NCI-H226 (cell line): ENCODE data around the gene SNX27.
"Not testable (repeated sequence)": the region's sequence is repeated elsewhere in the genome, so short reads cannot be mapped to it uniquely, and the experiment has no call there.

ENCODE experiments used
- DNase-seq: peaks from one replicate; pipeline ENCODE4 v3.0.0-alpha.2; 2015

The SNX27 gene

DNA sequence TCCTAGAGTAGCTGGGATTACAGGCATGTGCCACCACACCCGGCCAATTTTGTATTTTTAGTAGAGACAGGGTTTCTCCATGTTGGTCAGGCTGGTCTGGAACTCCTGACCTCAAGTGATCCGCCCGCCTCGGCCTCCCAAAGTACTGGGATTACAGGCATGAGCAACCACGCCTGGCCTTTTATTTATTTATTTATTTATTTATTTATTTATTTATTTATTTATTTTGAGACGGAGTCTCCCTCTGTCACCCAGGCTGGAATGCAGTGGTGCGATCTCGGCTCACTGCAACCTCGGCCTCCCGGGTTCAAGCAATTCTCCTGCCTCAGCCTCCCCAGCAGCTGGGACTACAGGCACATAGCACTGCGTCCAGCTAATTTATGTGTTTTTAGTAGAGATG, 31.2 kb downstream of the SNX27 start:
- not testable (repeated sequence) for DNase-seq

DNA sequence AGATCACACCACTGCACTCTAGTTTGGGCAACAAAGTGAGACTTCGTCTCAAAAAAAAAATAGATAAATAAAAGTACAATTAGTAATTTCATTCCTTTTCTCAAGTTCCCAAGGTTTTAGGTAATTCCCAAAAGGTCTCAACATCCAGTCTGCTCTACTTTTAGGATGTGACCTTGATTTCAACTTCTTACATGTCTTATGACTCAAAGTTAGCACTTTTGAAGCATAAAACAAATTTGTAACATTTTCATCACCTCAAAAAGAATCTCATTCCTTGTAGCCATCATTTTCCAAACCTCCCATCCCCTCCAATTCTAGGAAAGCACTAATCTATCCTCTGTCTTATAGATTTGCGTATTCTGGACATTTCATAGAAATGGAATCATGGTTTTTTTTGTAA, 32.2 kb downstream of the SNX27 start:
- DNase-seq = no peak

DNA sequence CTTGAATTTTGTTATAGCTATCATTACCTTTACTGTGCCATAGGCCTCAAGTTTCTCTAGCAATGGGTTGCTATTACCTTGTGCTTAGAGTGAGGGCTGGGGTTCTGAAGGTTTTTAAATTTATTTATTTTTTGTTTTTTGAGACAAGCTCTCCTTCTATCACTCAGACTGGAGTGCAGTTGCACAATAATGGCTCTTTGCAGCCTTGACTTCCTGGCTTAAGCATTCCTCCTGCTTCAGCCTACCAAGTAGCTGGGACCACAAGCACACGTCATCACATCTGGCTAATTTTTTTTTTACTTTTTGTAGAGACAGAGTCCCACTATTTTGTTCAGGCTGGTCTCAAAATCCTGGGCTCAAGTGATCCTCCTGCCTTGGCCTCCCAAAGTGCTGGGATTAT, 41.5 kb downstream of the SNX27 start:
- peak; percentile 50 for DNase-seq

DNA sequence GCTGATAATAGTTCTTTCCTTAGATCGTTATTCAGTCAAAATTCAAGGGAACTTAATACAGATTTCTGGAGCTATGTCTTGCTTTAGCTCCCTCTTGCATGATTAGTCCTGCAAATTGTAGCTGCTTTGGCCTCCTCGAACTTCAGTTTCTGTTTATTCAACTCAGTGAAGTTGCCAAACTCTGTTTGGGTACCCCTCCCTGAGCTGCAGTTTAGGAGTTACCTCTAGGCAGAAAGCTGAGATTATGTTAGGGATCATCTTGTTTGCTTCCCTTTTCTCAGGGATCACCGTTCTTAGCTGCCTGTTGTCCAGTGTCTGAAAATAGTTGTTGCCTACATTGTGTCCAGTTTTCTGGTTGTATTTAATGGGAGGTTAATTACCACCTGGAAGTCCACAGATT, 43.5 kb downstream of the SNX27 start:
- no peak for DNase-seq

DNA sequence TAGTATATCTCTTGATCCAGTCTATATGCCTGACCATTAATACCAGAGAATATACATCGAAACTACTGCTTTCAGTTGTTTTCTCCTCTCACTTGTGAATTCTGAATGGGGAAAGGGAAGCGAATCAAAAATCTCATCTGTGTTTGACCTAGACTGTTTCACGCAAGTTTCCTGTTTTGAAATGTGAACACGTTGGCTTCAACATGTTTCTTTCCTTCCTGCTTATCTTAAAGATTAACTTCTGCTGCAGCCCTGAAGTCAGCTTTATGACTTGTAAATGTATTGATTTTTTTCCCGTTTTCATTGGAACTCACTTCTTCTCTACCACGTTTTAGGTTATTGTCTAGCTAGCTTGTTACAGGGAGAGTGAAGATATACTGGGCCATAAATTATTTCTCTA, 49.9 kb downstream of the SNX27 start:
- DNase-seq = no peak

DNA sequence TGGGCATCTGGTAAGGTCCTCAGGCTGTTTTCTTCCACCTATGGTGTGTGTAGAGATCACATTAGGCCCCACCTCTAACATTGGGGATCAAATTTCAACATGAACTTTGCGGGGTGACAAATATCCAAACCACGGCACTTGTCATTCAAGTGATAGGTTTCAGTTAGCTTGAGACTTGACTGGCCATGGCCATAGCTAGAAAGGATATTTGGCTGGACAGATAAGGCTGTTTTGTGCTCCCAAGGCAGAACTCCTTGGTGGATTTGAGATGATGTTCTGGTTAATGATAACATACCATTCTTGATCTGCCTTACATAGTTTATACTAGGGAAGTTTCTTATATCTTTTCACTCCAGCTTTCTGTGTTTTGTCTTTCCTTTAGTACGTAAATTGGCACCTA, 56.2 kb downstream of the SNX27 start:
- DNase-seq = no peak

DNA sequence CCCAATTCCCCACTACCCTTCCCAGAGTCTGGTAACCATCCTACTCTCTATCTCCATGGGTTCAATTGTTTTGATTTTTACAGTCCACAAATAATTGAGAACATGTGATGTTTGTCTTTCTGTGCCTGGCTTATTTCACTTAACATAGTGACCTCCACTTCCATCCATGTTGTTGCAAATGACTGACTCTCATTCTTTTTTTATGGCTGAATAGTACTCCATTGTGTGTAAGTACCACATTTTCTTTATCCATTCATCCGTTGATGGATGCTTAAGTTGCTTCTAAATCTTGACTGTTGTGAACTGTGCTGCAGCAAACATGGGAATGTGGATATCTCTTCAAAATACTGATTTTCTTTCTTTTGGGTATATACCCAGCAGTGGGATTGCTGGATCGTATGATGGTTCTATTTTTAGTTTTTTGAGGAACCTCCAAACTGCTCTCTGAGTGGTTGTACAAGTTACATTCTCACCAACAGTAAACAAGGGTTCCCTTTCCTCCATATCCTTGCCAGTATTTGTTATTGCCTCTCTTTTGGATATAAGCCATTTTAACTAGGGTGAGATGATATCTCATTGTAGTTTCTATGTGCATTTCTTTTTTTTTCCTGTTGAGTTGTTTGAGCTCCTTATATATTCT, 58.3 kb downstream of the SNX27 start:
- DNase-seq = not testable (repeated sequence)

DNA sequence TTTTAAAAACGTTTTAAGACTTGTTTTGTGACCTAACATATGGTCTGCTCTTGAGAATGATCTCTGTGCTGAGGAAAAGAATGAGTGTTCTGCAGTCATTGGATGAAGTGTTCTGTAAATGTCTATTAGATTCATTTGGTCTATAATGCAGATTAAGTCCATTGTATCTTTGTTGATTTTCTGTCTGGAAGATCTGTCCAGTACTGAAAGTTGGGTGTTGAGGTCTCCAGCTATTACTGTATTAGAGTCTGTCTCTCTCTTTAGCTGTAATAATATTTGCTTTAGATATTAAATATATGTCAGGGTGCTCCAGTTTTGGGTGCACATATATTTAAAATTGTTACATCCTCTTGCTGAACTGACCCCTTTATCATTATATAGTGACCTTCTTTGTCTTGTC, 61.6 kb downstream of the SNX27 start:
- no peak for DNase-seq

DNA sequence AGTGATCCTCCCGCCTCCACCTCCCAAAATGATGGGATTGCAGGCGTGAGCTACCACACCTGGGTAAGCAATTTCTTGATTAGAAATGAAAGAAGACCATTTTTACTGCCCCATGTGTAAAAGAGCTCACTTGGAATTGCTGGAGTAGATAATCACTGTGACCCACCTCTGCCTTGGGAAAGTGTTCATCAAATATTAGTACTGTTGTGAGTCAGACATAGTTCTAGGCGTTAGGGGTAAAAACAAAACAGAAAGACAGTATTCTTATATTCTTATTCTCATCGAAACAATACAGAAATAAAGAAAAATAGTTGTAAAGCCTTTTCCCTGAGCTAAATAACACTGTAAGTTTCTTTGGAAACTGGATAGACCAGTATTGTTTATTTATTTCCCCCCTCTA, 68.5 kb downstream of the SNX27 start:
- peak; percentile 36 for DNase-seq

DNA sequence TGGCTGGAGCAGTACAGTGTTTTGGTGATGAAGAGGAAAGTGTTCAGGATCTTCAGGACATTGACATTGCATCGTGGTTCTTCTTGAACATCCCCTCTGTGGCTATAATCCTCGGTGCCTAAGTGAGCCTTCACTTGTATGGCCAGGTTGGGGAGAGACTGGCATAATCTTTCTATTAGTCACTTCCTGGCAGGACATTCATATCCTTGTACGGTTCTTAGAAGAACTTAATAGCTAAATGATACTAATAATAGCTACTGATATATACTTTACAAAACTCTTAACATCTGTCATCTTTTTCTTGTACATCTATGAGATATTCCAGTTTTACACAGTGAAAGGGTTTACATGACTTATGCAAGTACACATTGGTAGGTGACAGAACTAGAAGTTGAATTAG, 69.0 kb downstream of the SNX27 start:
- peak; percentile 87 for DNase-seq

DNA sequence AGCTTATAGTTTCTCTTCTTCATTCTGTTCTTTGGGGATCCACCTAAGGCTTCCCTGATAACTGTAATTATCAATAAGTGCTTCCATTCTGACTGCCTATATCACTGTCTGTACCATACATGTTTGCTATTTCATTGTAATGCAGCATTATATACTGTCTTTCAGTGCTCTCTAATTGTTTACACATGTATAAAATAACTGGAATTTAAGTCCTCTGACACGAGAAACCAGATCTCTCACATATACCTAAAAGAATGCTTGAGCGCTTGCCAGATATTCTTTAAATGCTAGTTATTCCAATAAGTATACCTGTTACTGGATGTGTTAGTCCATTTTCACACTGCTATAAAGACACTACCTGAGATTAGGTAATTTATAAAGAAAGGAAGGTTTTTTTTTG, 70.1 kb downstream of the SNX27 start:
- DNase-seq = no peak

DNA sequence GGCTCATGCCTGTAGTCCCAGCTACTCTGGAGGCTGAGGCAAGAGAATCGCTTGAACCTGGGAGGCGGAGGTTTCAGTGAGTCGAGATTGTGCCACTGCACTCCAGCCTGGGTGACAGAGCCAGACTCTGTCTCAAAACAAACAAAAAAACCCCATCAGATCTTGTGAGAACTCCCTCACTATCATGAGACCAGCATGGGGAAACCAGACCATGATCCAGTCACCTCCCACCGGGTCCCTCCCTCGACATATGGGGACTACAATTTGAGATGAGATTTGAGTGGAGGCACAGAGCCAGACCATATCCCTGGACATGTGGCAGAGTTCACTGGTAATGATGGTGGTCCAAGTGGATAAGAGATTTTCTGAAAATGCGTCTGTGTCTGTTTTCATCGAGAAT, 71.1 kb downstream of the SNX27 start:
- not testable (repeated sequence) for DNase-seq

DNA sequence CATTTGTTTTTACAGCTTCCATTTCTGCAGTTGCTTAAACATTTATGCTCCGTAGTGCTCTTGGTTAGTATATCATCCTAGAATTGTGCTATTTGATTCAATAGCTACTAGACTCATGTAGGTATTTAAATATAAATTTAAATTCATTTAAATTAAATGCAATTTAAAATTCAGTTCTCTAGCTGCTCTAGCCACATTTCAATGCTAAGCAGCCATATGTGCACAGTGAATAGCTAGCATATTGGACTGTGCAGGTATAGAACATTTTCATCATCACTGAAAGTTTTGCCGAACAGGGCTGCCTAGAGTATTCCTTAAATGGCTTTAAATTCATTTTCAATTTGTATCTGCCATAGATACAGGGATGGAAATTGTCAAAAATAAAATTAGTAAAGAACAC, 72.3 kb downstream of the SNX27 start:
- no peak for DNase-seq

DNA sequence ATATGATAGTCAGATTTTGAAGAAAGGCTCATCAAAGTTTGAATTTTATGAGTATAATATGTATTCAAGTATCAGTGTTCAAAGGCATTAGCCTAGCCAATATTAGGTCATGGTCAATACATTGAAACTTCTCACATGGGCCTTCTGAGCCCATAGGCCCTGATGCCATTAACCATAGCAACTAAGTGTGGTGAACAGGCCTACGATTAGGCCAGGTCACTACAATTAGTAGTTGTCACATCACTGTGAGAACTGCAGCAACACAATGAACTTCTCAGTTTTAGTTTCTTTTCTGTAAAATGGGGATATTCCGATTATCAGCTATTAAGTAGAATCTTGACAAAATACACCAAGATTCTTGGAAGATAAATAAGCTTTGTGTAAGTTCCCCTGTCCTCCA, 74.7 kb downstream of the SNX27 start:
- DNase-seq = no peak

DNA sequence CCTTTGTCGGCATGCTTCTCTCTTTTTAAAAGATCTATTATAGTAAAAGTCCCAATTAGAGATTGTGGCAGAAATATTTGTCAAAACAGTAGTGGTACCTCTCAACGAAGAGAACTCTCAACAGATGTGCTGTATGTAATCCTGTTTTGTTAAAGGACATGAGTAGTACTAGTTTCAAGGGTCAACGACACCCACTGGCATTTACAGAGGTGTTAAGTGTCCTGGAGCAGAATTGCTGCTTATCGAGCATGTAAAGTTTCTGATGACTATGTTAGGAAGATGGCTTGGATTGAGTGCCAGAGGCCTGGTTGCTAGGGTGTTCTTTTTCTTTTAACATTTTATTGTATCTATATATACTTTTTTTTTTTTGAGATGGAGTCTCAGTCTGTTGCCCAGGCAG, 77.6 kb downstream of the SNX27 start:
- no peak for DNase-seq

DNA sequence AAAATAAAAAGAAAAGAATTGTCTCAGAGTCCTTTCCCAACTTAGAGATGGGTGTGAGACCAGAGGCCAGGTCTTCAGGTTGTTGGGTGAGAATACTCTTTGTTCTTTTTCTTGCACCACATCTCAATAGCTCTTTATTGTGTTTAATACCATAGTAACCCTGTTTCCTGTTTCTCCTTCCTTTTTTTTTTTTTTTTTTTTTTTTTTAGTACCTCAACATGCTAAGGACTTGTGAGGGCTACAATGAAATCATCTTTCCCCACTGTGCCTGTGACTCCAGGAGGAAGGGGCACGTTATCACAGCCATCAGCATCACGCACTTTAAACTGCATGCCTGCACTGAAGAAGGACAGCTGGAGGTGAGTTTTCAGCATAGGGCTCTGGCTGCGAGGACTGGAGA, 80.4 kb downstream of the SNX27 start:
- no peak for DNase-seq

DNA sequence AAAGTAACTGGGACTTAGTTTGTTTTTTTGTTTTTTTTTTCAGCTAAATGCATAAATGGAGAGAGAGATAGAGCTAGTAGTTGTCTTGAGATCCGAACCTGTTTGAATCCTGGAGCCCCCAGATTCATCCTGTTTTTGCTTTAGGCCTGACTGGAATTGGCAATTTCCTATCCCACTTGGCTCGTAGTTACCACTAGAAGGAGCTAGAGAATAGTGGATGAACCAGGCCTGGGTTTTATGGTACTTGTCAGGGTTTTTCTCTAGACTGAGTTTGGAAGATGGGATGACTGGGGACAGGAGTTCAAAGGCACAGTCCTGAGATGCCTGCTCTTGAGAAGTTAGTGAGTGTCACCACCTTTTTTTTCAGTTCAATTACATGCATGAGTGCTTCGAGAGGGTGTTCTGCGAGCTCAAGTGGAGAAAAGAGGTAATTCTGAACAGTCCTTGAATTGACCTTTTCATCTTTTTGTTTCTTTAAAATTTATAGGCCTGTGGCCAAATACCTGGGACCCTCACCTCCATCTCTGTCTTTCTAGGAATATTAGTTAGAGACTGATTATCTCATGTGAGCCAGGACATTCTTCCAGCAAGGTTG, 81.3 kb downstream of the SNX27 start:
- peak; percentile 20 for DNase-seq

DNA sequence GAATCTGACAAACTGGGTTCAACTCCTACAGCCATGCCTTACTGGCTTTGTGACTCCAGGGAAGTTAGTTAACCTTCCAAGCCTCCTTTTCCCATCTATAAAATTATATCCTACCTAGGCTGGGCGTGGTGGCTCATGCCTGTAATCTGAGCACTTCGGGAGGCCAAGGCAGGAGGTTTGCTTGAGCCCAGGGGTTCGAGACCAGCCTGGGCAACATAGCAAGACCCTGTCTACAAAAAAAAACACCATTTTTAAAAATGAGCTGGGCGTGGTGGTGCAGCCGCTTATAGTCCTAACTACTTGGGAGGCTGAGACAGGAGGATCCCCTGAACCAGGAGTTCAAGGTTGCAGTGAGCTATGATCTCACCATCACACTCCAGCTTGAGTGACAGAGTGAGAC, 89.7 kb downstream of the SNX27 start:
- DNase-seq = no peak

DNA sequence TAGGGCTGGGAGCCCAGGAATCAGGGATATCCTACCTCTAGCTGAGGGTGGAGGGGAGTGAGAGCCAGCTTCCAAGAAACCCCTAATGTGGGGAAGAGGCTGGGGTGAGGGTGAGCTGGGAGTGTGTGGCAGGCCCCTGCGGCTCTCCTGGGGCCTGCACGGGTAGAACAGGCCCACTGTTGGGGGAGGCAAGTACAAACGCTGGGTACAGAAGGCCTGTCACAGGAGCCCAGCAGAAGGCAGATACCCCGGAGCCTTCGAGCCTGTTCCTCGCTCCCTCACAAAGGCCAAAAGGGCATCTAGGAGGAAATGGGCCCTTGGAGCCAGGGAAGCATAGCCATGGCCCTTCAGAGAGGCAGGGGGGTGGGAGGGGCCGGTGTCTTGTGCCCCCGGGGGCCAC, 91.1 kb downstream of the SNX27 start:
- no peak for DNase-seq

DNA sequence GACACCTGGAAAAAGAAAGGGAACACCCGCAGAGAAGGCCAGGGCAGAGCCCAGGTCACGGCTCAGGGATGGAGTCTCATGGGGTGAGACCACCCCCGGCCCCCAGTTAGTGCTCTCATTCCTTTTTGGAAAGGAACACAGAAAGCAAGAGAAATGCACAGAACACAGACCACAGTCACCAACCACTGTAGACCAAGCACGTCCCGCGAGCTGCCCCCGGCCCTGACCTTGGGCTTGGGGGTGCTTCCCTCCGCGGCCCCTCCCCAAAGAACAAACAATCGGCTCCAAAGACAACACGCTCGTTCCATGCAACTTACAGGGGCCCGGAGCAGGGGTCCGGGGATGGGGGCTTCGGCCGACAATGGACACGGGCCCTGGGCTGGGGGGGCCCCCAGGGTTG, 92.0 kb downstream of the SNX27 start:
- DNase-seq = no peak

DNA sequence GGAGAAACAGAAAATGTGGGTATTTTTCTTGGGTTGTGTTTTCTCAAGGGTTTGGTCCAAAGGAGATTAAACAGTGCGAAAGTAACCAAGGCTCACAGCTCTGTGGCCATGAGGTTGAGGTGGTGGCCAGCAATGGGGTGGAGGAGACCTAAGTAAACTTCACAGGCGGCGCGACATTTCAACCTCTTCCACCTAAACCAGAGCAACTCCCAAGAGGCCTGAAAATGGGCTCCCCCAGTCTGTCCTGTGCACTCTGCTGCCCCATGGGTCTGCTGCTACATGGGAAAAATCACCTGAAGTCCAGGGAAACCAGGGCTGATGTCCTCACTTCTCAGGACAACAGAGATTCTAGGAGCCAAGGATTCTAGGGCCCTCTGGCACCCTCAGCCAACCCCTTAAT, 92.4 kb downstream of the SNX27 start:
- no peak for DNase-seq

DNA sequence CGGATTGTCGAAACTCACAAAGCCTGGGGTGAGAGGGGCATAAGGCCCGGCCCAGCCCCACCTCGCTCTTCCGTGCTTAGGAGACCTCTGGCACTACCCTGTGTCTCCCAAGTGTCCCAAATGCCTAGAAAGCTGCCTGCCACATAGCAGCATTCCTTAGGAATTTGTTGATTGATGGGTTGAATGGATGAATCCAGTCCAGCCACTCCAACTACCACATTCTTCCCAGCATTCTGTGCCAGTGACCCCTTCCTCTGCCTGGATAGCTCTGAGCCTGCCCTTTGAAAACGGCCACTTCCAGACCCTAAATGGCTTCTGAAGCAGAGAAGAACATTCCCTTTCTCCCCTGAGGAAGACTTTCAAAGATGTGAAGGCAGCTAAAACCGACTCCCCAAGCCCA, 93.3 kb downstream of the SNX27 start:
- no peak for DNase-seq

DNA sequence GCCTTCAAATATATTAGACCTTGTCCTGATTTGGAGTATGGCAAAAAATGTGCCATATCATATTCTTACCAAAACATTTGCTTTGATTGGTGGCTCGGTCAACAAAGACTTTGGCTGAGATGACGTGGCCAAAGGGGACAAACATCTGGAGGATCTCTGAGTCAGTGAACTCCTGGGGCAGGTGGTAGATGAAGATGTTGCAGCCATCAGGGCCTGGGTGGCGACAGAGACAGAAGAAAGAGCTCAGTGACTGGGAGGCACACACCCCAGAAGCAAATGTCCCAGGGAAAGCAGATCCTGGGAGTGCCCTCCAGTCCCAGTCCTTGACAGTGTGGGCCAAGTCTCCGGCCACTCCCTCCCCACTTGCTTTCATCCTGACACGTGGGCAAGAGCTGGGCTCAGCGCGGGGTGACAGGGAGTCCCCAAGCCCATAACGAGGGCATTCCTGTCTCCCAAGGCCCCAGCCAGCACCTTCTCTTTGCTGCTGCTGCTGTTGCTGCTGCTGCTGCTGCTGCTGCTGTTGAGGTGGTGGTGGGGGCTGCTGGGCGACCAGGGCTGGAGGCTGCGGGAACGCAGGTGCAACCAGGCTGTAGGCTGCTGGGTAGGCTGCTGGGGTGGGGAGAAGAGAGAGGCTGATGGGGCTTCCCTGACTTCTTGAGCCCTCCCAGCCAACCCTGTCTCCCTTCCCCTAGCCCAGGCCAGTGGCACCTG, 94.1 kb downstream of the SNX27 start:
- DNase-seq = no peak
